ENCODE measurements around the gene TTBK2.

Gene TTBK2

GRCh38 chr15:42704492-42704926 is 216.1 kb downstream of the TTBK2 start:
- Histone ChIP-seq H3K9ac (ENCODE audit: low read depth, low read length) (no peak overlapping the region), H3K27me3 (ENCODE audit: control insufficient read depth, insufficient read depth, low read length) (no peaks in the 10 kb centered on the region), H3K4me2 (ENCODE audit: low read length) (no peak overlapping the region), H3K4me3 (ENCODE audit: low read length) (no peak overlapping the region), H3K9me3 (replicated peaks; ENCODE audit: low read length) (no peaks in the 10 kb centered on the region), H3K36me3 (ENCODE audit: insufficient read depth, low read length) (no peaks in the 10 kb centered on the region), H3K4me1 (ENCODE audit: control insufficient read depth, insufficient read depth, low read length) (peaks cover 4% of the 10 kb centered on the region)

- Histone ChIP-seq H3K4me3 (ENCODE audit: low read length) (no peak overlapping the region), H3K4me2 (ENCODE audit: low read length) (no peak overlapping the region), H3K9ac (ENCODE audit: low read depth, low read length) (no peak overlapping the region), H3K27me3 (ENCODE audit: control insufficient read depth, insufficient read depth, low read length) (no peaks in the 10 kb centered on the region), H3K4me1 (ENCODE audit: control insufficient read depth, insufficient read depth, low read length) (no peaks in the 10 kb centered on the region), H3K36me3 (ENCODE audit: insufficient read depth, low read length) (no peaks in the 10 kb centered on the region), H3K9me3 (replicated peaks; ENCODE audit: low read length) (no peaks in the 10 kb centered on the region)
These were observed 224.0 kb downstream of the TTBK2 start for GRCh38 chr15:42696626-42697025.

- H3K4me3 ChIP-seq (ENCODE audit: low read length), result no peak overlapping the region
- H3K4me1 ChIP-seq (ENCODE audit: control insufficient read depth, insufficient read depth, low read length), result no peaks in the 10 kb centered on the region
- H3K9me3 ChIP-seq (replicated peaks; ENCODE audit: low read length), result no peaks in the 10 kb centered on the region
- H3K4me2 ChIP-seq (ENCODE audit: low read length), result no peak overlapping the region
- H3K9ac ChIP-seq (ENCODE audit: low read depth, low read length), result no peak overlapping the region
- no peaks in the 10 kb centered on the region for H3K27me3 ChIP-seq (ENCODE audit: control insufficient read depth, insufficient read depth, low read length)
- H3K36me3 ChIP-seq (ENCODE audit: insufficient read depth, low read length), result no peaks in the 10 kb centered on the region
These were observed 225.0 kb downstream of the TTBK2 start for GRCh38 chr15:42695527-42696071.

GRCh38 chr15:42694398-42694797 is 226.2 kb downstream of the TTBK2 start:
- H3K9me3 ChIP-seq (replicated peaks; ENCODE audit: low read length), result no peaks in the 10 kb centered on the region
- H3K4me3 ChIP-seq (ENCODE audit: low read length), result no peak overlapping the region
- no peaks in the 10 kb centered on the region for H3K4me1 ChIP-seq (ENCODE audit: control insufficient read depth, insufficient read depth, low read length)
- H3K36me3 ChIP-seq (ENCODE audit: insufficient read depth, low read length), result no peaks in the 10 kb centered on the region
- no peaks in the 10 kb centered on the region for H3K27me3 ChIP-seq (ENCODE audit: control insufficient read depth, insufficient read depth, low read length)
- no peak overlapping the region for H3K4me2 ChIP-seq (ENCODE audit: low read length)
- no peak overlapping the region for H3K9ac ChIP-seq (ENCODE audit: low read depth, low read length)

- H3K9me3 ChIP-seq (replicated peaks; ENCODE audit: low read length), result no peaks in the 10 kb centered on the region
- no peaks in the 10 kb centered on the region for H3K27me3 ChIP-seq (ENCODE audit: control insufficient read depth, insufficient read depth, low read length)
- H3K36me3 ChIP-seq (ENCODE audit: insufficient read depth, low read length), result no peaks in the 10 kb centered on the region
- no peak overlapping the region for H3K4me2 ChIP-seq (ENCODE audit: low read length)
- H3K4me3 ChIP-seq (ENCODE audit: low read length), result no peak overlapping the region
- no peak overlapping the region for H3K9ac ChIP-seq (ENCODE audit: low read depth, low read length)
- no peaks in the 10 kb centered on the region for H3K4me1 ChIP-seq (ENCODE audit: control insufficient read depth, insufficient read depth, low read length)
These were observed 226.6 kb downstream of the TTBK2 start for GRCh38 chr15:42693942-42694341.

- Histone ChIP-seq H3K9me3 (replicated peaks; ENCODE audit: low read length) (no peaks in the 10 kb centered on the region), H3K4me3 (ENCODE audit: low read length) (no peak overlapping the region), H3K4me2 (ENCODE audit: low read length) (no peak overlapping the region), H3K4me1 (ENCODE audit: control insufficient read depth, insufficient read depth, low read length) (no peaks in the 10 kb centered on the region), H3K36me3 (ENCODE audit: insufficient read depth, low read length) (no peaks in the 10 kb centered on the region), H3K9ac (ENCODE audit: low read depth, low read length) (no peak overlapping the region), H3K27me3 (ENCODE audit: control insufficient read depth, insufficient read depth, low read length) (no peaks in the 10 kb centered on the region)
These were observed 227.1 kb downstream of the TTBK2 start for GRCh38 chr15:42693496-42693895.

- H3K9ac ChIP-seq (ENCODE audit: low read depth, low read length), result no peak overlapping the region
- H3K9me3 ChIP-seq (replicated peaks; ENCODE audit: low read length), result no peaks in the 10 kb centered on the region
- no peaks in the 10 kb centered on the region for H3K4me1 ChIP-seq (ENCODE audit: control insufficient read depth, insufficient read depth, low read length)
- no peaks in the 10 kb centered on the region for H3K27me3 ChIP-seq (ENCODE audit: control insufficient read depth, insufficient read depth, low read length)
- no peak overlapping the region for H3K4me2 ChIP-seq (ENCODE audit: low read length)
- no peaks in the 10 kb centered on the region for H3K36me3 ChIP-seq (ENCODE audit: insufficient read depth, low read length)
- H3K4me3 ChIP-seq (ENCODE audit: low read length), result no peak overlapping the region
These were observed 227.6 kb downstream of the TTBK2 start for GRCh38 chr15:42692997-42693396.

- Histone ChIP-seq H3K4me2 (ENCODE audit: low read length) (no peak overlapping the region), H3K4me1 (ENCODE audit: control insufficient read depth, insufficient read depth, low read length) (no peaks in the 10 kb centered on the region), H3K36me3 (ENCODE audit: insufficient read depth, low read length) (no peaks in the 10 kb centered on the region), H3K9ac (ENCODE audit: low read depth, low read length) (no peak overlapping the region), H3K27me3 (ENCODE audit: control insufficient read depth, insufficient read depth, low read length) (no peaks in the 10 kb centered on the region), H3K9me3 (replicated peaks; ENCODE audit: low read length) (no peaks in the 10 kb centered on the region), H3K4me3 (ENCODE audit: low read length) (no peak overlapping the region)
These were observed 228.0 kb downstream of the TTBK2 start for GRCh38 chr15:42692536-42692935.

- Histone ChIP-seq H3K27me3 (ENCODE audit: control insufficient read depth, insufficient read depth, low read length) (no peaks in the 10 kb centered on the region), H3K4me1 (ENCODE audit: control insufficient read depth, insufficient read depth, low read length) (no peaks in the 10 kb centered on the region), H3K9ac (ENCODE audit: low read depth, low read length) (no peak overlapping the region), H3K4me2 (ENCODE audit: low read length) (no peak overlapping the region), H3K9me3 (replicated peaks; ENCODE audit: low read length) (no peaks in the 10 kb centered on the region), H3K36me3 (ENCODE audit: insufficient read depth, low read length) (no peaks in the 10 kb centered on the region), H3K4me3 (ENCODE audit: low read length) (no peak overlapping the region)
These were observed 228.8 kb downstream of the TTBK2 start for GRCh38 chr15:42691770-42692169.

- Histone ChIP-seq H3K9me3 (replicated peaks; ENCODE audit: low read length) (no peaks in the 10 kb centered on the region), H3K36me3 (ENCODE audit: insufficient read depth, low read length) (no peaks in the 10 kb centered on the region), H3K4me1 (ENCODE audit: control insufficient read depth, insufficient read depth, low read length) (no peaks in the 10 kb centered on the region), H3K27me3 (ENCODE audit: control insufficient read depth, insufficient read depth, low read length) (no peaks in the 10 kb centered on the region), H3K4me3 (ENCODE audit: low read length) (no peak overlapping the region), H3K4me2 (ENCODE audit: low read length) (no peak overlapping the region), H3K9ac (ENCODE audit: low read depth, low read length) (no peak overlapping the region)
These were observed 229.3 kb downstream of the TTBK2 start for GRCh38 chr15:42691308-42691707.

Data from skeletal muscle satellite cell (primary cell).